ENCODE results near the gene MCM3AP.

DNA sequence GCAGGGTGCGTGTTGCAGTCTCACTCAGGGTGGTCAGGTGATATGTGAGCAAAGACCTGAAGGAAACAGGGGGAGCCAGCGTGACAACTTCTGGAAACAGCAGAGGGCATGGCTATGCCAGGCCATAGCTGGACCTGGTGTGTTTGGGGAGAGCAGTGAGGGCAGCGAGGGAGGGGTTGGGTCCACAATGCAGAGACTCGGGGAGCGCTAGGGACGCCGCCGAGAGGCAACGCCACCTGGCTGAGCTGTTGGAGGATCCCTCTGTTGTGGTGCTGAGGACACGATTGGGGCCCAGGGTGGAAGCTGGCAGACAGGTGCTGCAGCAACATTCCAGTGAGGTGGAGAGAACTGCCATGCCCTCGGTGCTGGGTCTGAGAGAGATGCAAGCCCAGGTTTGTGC, 30.2 kb downstream of the MCM3AP start:
- TF ChIP-seq FOXK2 (IDR thresholded peaks at IDR 0.05) = no peak
- no peak for TF ChIP-seq SUZ12 (IDR thresholded peaks at IDR 0.05)
- no peak for TF ChIP-seq TARDBP (IDR thresholded peaks at IDR 0.05)
- TF ChIP-seq FOXM1 (IDR thresholded peaks at IDR 0.05; ENCODE audit: borderline replicate concordance) = no peak
- no peak for TF ChIP-seq ELF4 (IDR thresholded peaks at IDR 0.05)
- TF ChIP-seq HDGF (IDR thresholded peaks at IDR 0.05; ENCODE audit: borderline replicate concordance) = no peak
- TF ChIP-seq SP1 (IDR thresholded peaks at IDR 0.05) = no peak
- no peak for TF ChIP-seq NFRKB (IDR thresholded peaks at IDR 0.05)
- no peak for TF ChIP-seq L3MBTL2 (conservative IDR thresholded peaks at IDR 0.05)
- TF ChIP-seq FOXA1 (IDR thresholded peaks at IDR 0.05) = no peak
- no peak for TF ChIP-seq LEF1 (IDR thresholded peaks at IDR 0.05; ENCODE audit: borderline replicate concordance)
- no peak for TF ChIP-seq BHLHE40 (IDR thresholded peaks at IDR 0.05; ENCODE audit: borderline replicate concordance)
